Neural cell (in vitro differentiated cells): ENCODE measurements around the gene SLC39A10.

Experiments used
- EZH2 ChIP-seq: fragments of 200-600, 300-800 bp; shearing (Covaris generic), sonication (generic); IDR thresholded peaks from 2 replicates; pipeline ENCODE4 v1.6.1; 2014; ENCODE audit warnings: antibody characterized with exemption, low read length, borderline replicate concordance, mild to moderate bottlenecking; ENCODE audit not compliant: insufficient read depth, poor library complexity, severe bottlenecking
- POLR2AphosphoS5 ChIP-seq: IDR thresholded peaks from 2 replicates; pipeline ENCODE4 v1.6.1; 2012
- TAF1 ChIP-seq: IDR thresholded peaks from 2 replicates; pipeline ENCODE4 v1.6.1; 2012; ENCODE audit warnings: low read depth
- TF ChIP-seq, protein P1 (sequence below): fragments of 450-650 bp; IDR thresholded peaks from 2 replicates; pipeline ENCODE4 v1.5.1; 2014; ENCODE audit warnings: antibody characterized with exemption, mild to moderate bottlenecking, moderate library complexity; ENCODE audit not compliant: poor library complexity, severe bottlenecking
- TF ChIP-seq, protein P2 (sequence below): IDR thresholded peaks from 2 replicates; pipeline ENCODE4 v1.6.1; 2012; ENCODE audit warnings: borderline replicate concordance

DNA sequence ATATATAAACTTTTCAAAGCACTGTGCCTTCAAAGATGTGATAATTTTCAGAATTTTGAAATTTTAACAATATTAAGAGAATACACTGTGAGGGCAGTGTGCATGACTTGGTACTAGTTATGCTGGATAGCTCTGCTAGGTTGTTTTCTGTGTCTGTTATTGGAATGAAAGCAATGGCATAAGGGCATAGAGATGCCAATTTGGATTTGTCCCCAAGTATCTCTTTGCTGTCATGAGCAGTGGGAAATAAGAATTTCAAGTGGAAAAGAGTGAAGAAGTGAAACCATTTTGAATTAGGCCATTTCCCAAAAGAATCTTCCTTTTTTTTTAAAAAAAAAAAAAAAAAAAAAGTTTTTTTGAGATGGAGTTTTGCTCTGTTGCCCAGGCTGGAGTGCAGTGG lies 76.8 kb downstream of the SLC39A10 start:
- TF ChIP-seq, protein P1, sequence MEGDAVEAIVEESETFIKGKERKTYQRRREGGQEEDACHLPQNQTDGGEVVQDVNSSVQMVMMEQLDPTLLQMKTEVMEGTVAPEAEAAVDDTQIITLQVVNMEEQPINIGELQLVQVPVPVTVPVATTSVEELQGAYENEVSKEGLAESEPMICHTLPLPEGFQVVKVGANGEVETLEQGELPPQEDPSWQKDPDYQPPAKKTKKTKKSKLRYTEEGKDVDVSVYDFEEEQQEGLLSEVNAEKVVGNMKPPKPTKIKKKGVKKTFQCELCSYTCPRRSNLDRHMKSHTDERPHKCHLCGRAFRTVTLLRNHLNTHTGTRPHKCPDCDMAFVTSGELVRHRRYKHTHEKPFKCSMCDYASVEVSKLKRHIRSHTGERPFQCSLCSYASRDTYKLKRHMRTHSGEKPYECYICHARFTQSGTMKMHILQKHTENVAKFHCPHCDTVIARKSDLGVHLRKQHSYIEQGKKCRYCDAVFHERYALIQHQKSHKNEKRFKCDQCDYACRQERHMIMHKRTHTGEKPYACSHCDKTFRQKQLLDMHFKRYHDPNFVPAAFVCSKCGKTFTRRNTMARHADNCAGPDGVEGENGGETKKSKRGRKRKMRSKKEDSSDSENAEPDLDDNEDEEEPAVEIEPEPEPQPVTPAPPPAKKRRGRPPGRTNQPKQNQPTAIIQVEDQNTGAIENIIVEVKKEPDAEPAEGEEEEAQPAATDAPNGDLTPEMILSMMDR: no peak
- no peak for TF ChIP-seq EZH2
- no peak for TF ChIP-seq POLR2AphosphoS5
- TF ChIP-seq, protein P2, sequence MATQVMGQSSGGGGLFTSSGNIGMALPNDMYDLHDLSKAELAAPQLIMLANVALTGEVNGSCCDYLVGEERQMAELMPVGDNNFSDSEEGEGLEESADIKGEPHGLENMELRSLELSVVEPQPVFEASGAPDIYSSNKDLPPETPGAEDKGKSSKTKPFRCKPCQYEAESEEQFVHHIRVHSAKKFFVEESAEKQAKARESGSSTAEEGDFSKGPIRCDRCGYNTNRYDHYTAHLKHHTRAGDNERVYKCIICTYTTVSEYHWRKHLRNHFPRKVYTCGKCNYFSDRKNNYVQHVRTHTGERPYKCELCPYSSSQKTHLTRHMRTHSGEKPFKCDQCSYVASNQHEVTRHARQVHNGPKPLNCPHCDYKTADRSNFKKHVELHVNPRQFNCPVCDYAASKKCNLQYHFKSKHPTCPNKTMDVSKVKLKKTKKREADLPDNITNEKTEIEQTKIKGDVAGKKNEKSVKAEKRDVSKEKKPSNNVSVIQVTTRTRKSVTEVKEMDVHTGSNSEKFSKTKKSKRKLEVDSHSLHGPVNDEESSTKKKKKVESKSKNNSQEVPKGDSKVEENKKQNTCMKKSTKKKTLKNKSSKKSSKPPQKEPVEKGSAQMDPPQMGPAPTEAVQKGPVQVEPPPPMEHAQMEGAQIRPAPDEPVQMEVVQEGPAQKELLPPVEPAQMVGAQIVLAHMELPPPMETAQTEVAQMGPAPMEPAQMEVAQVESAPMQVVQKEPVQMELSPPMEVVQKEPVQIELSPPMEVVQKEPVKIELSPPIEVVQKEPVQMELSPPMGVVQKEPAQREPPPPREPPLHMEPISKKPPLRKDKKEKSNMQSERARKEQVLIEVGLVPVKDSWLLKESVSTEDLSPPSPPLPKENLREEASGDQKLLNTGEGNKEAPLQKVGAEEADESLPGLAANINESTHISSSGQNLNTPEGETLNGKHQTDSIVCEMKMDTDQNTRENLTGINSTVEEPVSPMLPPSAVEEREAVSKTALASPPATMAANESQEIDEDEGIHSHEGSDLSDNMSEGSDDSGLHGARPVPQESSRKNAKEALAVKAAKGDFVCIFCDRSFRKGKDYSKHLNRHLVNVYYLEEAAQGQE: no peak
- TF ChIP-seq TAF1: no peak
